ENCODE results near the gene USP30.

The USP30 gene, protein sequence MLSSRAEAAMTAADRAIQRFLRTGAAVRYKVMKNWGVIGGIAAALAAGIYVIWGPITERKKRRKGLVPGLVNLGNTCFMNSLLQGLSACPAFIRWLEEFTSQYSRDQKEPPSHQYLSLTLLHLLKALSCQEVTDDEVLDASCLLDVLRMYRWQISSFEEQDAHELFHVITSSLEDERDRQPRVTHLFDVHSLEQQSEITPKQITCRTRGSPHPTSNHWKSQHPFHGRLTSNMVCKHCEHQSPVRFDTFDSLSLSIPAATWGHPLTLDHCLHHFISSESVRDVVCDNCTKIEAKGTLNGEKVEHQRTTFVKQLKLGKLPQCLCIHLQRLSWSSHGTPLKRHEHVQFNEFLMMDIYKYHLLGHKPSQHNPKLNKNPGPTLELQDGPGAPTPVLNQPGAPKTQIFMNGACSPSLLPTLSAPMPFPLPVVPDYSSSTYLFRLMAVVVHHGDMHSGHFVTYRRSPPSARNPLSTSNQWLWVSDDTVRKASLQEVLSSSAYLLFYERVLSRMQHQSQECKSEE

DNA sequence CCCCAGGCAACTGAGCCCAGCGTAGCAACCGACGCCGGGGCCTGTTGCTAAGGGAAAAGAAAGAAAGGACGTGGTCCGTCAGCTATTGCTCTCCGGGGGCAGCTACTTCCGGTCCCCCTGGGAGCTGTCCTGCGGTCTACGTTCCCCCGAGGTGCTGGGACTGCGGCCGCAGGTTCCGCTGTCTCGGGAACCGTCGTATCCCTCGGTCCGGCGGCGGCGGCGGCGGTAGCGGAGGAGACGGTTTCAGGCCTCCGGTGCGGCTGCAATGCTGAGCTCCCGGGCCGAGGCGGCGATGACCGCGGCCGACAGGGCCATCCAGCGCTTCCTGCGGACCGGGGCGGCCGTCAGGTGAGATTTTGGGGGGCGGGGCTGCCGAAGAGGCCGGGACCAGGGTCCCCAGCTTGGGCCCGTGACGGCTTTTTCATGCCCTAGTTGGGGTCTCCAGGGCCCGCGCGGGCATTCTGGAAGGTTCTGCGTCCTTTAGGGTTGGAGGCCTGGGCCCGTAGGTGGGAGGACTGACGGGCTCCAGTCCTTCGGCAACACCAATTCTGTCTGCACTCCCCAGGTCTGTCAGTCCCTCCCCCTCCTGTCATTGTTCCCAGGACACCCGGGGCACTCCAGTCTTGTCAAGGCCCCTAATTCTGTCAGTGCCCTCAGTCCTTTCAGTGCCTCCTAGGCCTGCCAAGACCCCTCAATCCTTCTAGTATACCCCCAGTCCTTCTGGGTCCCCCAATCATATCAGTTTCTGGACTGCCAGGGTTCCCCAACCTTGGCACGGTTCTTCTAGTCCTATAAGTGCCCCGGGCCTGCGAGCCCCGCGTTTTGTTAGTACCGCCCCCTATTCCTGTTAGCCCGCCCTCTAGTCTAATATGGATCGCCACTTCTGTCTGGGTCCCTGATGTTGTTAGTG lies at the start of gene USP30:
TSS of gene USP30 (plus strand) at position 163 of the 910 bp plus-strand sequence. CDS start at position 266, 103 bp downstream.
- TF ChIP-seq GATA2 (IDR thresholded peaks at IDR 0.05; ENCODE audit: low read depth, low read length) (no peak), GATA3 (IDR thresholded peaks at IDR 0.05; ENCODE audit: low read depth, low read length) (no peak)

- TF ChIP-seq GATA3 (IDR thresholded peaks at IDR 0.05; ENCODE audit: low read depth, low read length), result no peak
Measured at GRCh38 chr12:109004017-109004416, 48.4 kb upstream of the USP30 start.

DNA sequence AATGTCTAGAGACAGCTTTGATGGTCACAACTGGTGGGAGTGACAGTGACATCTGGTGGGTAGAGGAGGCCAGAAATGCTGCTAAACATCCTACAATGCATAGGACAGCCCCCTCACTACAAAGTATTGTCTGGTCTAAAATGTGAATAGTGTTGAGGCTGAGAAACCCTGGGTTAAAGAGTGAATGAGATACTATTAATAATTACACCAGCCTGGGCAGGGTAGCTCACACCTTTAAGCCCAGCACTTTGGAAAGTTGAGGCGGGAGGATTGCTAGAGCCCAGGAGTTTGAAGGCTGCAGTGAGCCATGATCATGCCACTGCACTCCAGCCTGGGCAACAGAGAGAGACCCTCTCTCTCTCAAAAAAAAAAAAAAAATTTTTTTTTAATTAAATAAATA lies 42.6 kb upstream of the USP30 start:
- TF ChIP-seq GATA2 (IDR thresholded peaks at IDR 0.05; ENCODE audit: low read depth, low read length) (no peak), GATA3 (IDR thresholded peaks at IDR 0.05; ENCODE audit: low read depth, low read length) (no peak)

GRCh38 chr12:109010259-109010658 lies 42.1 kb upstream of the USP30 start:
- TF ChIP-seq GATA3 (IDR thresholded peaks at IDR 0.05; ENCODE audit: low read depth, low read length) (no peak), GATA2 (IDR thresholded peaks at IDR 0.05; ENCODE audit: low read depth, low read length) (no peak)

DNA sequence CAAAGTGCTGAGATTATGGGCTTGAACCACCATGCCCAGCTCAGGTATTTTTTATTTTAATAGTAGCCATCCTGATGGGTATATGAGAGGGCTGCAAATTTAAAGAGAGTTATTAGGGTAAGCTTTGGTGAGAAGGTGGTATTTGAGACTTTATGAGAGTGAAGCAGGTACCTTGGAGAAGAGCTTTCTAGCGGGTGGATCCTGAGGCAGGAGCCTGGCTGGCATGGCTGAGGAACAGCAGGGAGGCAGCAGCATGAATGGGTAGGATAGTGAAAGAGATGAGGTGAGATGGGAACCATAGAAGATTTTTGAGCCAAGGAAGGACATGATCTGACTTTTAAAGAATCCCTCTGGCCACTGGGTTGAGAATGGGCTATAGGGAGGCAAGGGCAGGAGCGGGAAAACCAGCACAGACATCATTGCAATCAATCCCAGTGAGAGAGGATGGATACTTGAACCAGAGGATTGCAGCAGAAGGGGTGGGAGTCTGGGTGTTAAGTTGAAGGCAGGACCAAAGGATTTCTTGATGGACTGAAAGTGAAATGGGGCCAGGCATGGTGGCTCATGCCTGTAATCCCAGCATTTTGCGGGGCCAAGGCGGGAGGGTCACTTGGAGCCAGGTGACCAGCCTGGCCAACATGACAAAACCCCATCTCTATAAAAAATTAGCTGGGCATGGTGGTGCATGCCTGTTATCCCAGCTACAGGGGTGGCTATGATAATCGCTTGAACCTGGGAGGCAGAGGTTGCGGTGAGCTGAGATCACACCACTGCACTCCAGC lies 37.2 kb upstream of the USP30 start:
- no peak for TF ChIP-seq GATA3 (IDR thresholded peaks at IDR 0.05; ENCODE audit: low read depth, low read length)
- TF ChIP-seq GATA2 (IDR thresholded peaks at IDR 0.05; ENCODE audit: low read depth, low read length), result no peak

DNA sequence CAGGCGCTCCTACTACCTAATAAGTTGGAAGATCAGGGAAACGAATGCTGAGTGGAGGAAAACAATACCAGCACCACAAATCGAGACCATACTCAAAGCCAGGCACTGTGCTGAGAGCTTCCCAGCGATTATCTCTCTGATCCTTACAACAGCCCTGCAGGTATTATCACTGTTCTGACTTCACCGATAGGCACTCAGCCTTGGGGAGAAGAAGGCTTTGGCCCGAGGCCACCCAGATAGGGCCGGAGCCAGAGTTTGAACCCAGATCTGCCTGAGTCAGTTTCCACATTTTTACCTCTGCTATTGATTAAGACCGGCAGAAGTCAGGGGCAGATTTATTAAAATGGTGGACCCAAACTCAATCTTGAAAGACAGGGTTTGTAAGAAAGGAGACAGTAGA lies 36.4 kb upstream of the USP30 start:
- TF ChIP-seq GATA2 (IDR thresholded peaks at IDR 0.05; ENCODE audit: low read depth, low read length) (no peak), GATA3 (IDR thresholded peaks at IDR 0.05; ENCODE audit: low read depth, low read length) (no peak)

GRCh38 chr12:109016978-109017377 lies 35.4 kb upstream of the USP30 start:
- TF ChIP-seq GATA3 (IDR thresholded peaks at IDR 0.05; ENCODE audit: low read depth, low read length) (no peak), GATA2 (IDR thresholded peaks at IDR 0.05; ENCODE audit: low read depth, low read length) (no peak)

- TF ChIP-seq GATA3 (IDR thresholded peaks at IDR 0.05; ENCODE audit: low read depth, low read length), result no peak
- TF ChIP-seq GATA2 (IDR thresholded peaks at IDR 0.05; ENCODE audit: low read depth, low read length), result no peak
Measured at GRCh38 chr12:109018296-109018695, 34.1 kb upstream of the USP30 start.

- TF ChIP-seq GATA3 (IDR thresholded peaks at IDR 0.05; ENCODE audit: low read depth, low read length) (no peak), GATA2 (IDR thresholded peaks at IDR 0.05; ENCODE audit: low read depth, low read length) (no peak)
Measured at GRCh38 chr12:109020146-109020795, 32.1 kb upstream of the USP30 start.

- TF ChIP-seq GATA2 (IDR thresholded peaks at IDR 0.05; ENCODE audit: low read depth, low read length) (no peak), GATA3 (IDR thresholded peaks at IDR 0.05; ENCODE audit: low read depth, low read length) (no peak)
Measured at GRCh38 chr12:109020796-109021380, 31.5 kb upstream of the USP30 start, which contains the start of gene SVOP. Gene SVOP (minus strand): TSS chr12:109021068. CDS start chr12:109020868, 200 bp downstream.

DNA sequence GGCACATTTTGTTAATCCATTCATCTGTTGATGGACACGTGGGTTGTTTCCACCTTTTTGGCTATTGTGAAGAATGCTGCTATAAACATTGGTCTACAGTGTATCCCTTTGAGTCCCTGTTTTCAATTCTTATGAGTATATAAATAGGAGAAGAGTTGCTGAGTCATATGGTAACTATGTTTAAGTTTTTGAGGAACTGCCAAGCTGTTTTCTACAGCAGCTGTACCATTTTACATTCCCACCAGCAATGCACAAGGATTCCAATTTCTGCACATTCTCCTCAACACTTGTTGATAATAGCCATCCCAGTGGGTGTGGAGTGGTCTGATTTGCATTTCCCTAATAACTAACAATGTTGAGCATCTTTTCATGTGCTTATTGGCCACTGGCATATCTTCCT lies 24.6 kb upstream of the USP30 start:
- no peak for TF ChIP-seq GATA3 (IDR thresholded peaks at IDR 0.05; ENCODE audit: low read depth, low read length)

DNA sequence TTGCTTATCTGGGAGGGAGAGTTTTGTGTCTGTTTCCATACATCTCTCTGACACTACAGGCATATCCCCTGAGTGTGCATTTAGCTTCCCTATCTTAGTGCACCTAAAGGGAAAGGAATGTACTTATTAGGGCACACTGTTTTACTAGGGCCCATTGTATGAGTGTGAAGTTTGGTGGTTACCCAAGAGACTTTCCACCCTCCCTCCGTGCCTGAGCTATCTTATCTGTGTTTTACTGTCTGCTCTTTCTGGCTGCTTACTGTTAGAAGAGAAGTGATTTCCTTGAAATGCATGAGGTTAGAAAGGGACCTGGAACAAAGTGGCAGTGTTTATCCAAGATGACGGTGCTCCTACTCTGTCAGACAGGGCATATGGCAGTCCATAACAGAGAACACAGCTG lies 23.0 kb upstream of the USP30 start:
- TF ChIP-seq GATA2 (IDR thresholded peaks at IDR 0.05; ENCODE audit: low read depth, low read length), result no peak
- TF ChIP-seq GATA3 (IDR thresholded peaks at IDR 0.05; ENCODE audit: low read depth, low read length), result no peak

All from SH-SY5Y (cell line).